Astrocyte of the spinal cord (primary cell): ENCODE results near the gene POLR1H.

Experiments used
- DNase-seq: peaks from one replicate; pipeline ENCODE4 v3.0.0; 2011; ENCODE audit warnings: low read depth, low spot score
- H3K4me3 ChIP-seq: 2 replicates; pipeline ENCODE4 v1.5.1; 2011; ENCODE audit warnings: low read depth, mild to moderate bottlenecking, low read length, moderate library complexity
- CTCF ChIP-seq: IDR thresholded peaks from 2 replicates; pipeline ENCODE4 v1.5.1; 2012; ENCODE audit warnings: low read depth, mild to moderate bottlenecking, low read length, inconsistent platforms
- in situ Hi-C: cut with HindIII; loops from 2 replicates; pipeline ENCODE4 v1.10.0; 2017; ENCODE audit warnings: low sequenced_read_pairs

POLR1H gene

GRCh38 chr6:30092852-30093543 lies 31.9 kb downstream of the POLR1H start:
- no peak overlapping the region for H3K4me3 ChIP-seq
- in situ Hi-C loops, result no loop called here
- no peak for DNase-seq
- TF ChIP-seq CTCF, result no peak

- no peak for TF ChIP-seq CTCF
- in situ Hi-C loops, result no loop called here
- no peak for DNase-seq
- no peak overlapping the region for H3K4me3 ChIP-seq
Measured at GRCh38 chr6:30093951-30094661, 33.0 kb downstream of the POLR1H start.

GRCh38 chr6:30096829-30097228 lies 35.8 kb downstream of the POLR1H start:
- TF ChIP-seq CTCF, result no peak
- no peak for DNase-seq
- no peak overlapping the region for H3K4me3 ChIP-seq
- in situ Hi-C loops, result no loop called here

- H3K4me3 ChIP-seq, result no peak overlapping the region
- no peak for TF ChIP-seq CTCF
- DNase-seq, result no peak
- in situ Hi-C loops, result no loop called here
Measured at GRCh38 chr6:30097902-30098768, 37.1 kb downstream of the POLR1H start.

- no peak for TF ChIP-seq CTCF
- no peak overlapping the region for H3K4me3 ChIP-seq
- DNase-seq, result no peak
- in situ Hi-C loops, result no loop called here
Measured at GRCh38 chr6:30100154-30100553, 39.1 kb downstream of the POLR1H start.

- DNase-seq, result no peak
- in situ Hi-C loops, result no loop called here
- no peak overlapping the region for H3K4me3 ChIP-seq
- TF ChIP-seq CTCF, result no peak
Measured at GRCh38 chr6:30100585-30101443, 39.7 kb downstream of the POLR1H start.
